ENCODE measurements around the gene PLCH1. TPM values are rescaled to one million over a fixed set of nuclear protein-coding genes. Genes with fewer than 3 reads are reported as not detected.

The PLCH1 gene
- total and polyA plus RNA-seq, 2 of the 13 experiments (the other 11 are each of a cell fraction or from before 2014, with no cell fraction given): 2.0 to 3.0 TPM

DNA sequence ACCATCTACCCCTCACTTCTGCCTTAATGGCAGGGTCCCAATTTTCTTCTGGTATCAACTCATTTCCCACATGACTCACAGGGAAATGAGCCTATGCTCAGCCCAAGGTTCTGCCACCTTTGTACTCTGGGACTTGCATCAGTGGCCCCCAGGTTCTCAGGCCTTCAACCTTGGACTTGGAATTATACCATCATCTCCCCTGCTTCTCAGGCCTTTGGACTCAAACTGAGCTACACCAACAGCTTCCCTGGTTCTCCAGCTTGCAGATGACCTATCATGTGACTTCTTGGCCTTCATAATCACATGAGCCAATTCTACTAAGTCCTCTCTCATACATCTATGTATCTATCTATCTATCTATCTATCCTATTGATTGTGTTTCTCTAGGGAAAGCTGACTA lies 149.5 kb downstream of the PLCH1 start (continued):
- 0 out of 2 replicates have a peak, but pooled peaks have one; percentile 48 for TF ChIP-seq RCOR2 (CRISPR knock-in tag; IDR thresholded peaks at IDR 0.05)
- TF ChIP-seq RAD51 (IDR thresholded peaks at IDR 0.05; ENCODE audit: borderline replicate concordance): peak; percentile 54; the same call in 1 of the 2 replicates
- TF ChIP-seq, protein P1, sequence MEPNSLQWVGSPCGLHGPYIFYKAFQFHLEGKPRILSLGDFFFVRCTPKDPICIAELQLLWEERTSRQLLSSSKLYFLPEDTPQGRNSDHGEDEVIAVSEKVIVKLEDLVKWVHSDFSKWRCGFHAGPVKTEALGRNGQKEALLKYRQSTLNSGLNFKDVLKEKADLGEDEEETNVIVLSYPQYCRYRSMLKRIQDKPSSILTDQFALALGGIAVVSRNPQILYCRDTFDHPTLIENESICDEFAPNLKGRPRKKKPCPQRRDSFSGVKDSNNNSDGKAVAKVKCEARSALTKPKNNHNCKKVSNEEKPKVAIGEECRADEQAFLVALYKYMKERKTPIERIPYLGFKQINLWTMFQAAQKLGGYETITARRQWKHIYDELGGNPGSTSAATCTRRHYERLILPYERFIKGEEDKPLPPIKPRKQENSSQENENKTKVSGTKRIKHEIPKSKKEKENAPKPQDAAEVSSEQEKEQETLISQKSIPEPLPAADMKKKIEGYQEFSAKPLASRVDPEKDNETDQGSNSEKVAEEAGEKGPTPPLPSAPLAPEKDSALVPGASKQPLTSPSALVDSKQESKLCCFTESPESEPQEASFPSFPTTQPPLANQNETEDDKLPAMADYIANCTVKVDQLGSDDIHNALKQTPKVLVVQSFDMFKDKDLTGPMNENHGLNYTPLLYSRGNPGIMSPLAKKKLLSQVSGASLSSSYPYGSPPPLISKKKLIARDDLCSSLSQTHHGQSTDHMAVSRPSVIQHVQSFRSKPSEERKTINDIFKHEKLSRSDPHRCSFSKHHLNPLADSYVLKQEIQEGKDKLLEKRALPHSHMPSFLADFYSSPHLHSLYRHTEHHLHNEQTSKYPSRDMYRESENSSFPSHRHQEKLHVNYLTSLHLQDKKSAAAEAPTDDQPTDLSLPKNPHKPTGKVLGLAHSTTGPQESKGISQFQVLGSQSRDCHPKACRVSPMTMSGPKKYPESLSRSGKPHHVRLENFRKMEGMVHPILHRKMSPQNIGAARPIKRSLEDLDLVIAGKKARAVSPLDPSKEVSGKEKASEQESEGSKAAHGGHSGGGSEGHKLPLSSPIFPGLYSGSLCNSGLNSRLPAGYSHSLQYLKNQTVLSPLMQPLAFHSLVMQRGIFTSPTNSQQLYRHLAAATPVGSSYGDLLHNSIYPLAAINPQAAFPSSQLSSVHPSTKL (CRISPR knock-in tag; IDR thresholded peaks at IDR 0.05): peak; percentile 98
- TF ChIP-seq ZMYM2 (CRISPR knock-in tag; IDR thresholded peaks at IDR 0.05): peak; percentile 79
- TF ChIP-seq MAFK (conservative IDR thresholded peaks at IDR 0.05 in 1 of 2, IDR thresholded peaks at IDR 0.05 in 1 of 2; ENCODE audit: low read length in 2 of 2): no peak
- no peak for TF ChIP-seq SAFB2 (CRISPR knock-in tag; IDR thresholded peaks at IDR 0.05; ENCODE audit: borderline replicate concordance, low read depth)
- TF ChIP-seq TBL1XR1 (IDR thresholded peaks at IDR 0.05; ENCODE audit: borderline replicate concordance, low read length, partially characterized antibody): peak; percentile 70
- TF ChIP-seq BRCA1 (CRISPR knock-in tag; IDR thresholded peaks at IDR 0.05): no peak
- peak; percentile 78 for TF ChIP-seq ZNF644 (CRISPR knock-in tag; IDR thresholded peaks at IDR 0.05; ENCODE audit: low read depth)
- TF ChIP-seq MIER2 (CRISPR knock-in tag; IDR thresholded peaks at IDR 0.05): no peak
- no peak for TF ChIP-seq ZNF362 (CRISPR knock-in tag; IDR thresholded peaks at IDR 0.05; ENCODE audit: borderline replicate concordance)
- peak; percentile 60 for TF ChIP-seq PATZ1 (CRISPR knock-in tag; IDR thresholded peaks at IDR 0.05)
- TF ChIP-seq HMG20A (CRISPR knock-in tag; IDR thresholded peaks at IDR 0.05; ENCODE audit: borderline replicate concordance): peak; percentile 59; the same call in 1 of the 2 replicates
- peak; percentile 72; the same call in 1 of the 2 replicates for TF ChIP-seq NCOR1 (IDR thresholded peaks at IDR 0.05; ENCODE audit: borderline replicate concordance, low read length)
- TF ChIP-seq THAP11 (CRISPR knock-in tag; IDR thresholded peaks at IDR 0.05): 0 out of 2 replicates have a peak, but pooled peaks have one; percentile 27
- TF ChIP-seq LRRFIP1 (CRISPR knock-in tag; conservative IDR thresholded peaks at IDR 0.05): no peak
- peak; percentile 92 for TF ChIP-seq HNF4G (IDR thresholded peaks at IDR 0.05; ENCODE audit: borderline replicate concordance, low read depth, low read length)
- TF ChIP-seq HNF4G (CRISPR knock-in tag; IDR thresholded peaks at IDR 0.05; ENCODE audit: borderline replicate concordance, low read depth): peak; percentile 65; the same call in 1 of the 2 replicates

All from HepG2 (cell line).